GM23338 (cell line): Measurements from ENCODE around the gene SPATA4. TPM values are rescaled to one million over a fixed set of nuclear protein-coding genes. Genes with fewer than 3 reads are reported as not detected.

Experiments
- ATAC-seq: fragments of 200-7000 bp; cut with Tn5 transposase; 3 replicates; pipeline ENCODE4 v1.9.1; 2020
- DNase-seq: peaks from one replicate; pipeline ENCODE4 v3.0.0-alpha.2; 2015; ENCODE audit warnings: low spot score
- H2AFZ ChIP-seq: fragments of 200-600 bp; sonication (generic); 2 replicates; pipeline ENCODE4 v1.8.0; 2016; ENCODE audit warnings: antibody characterized with exemption, mild to moderate bottlenecking, moderate library complexity
- H3F3A ChIP-seq: fragments of 200-600 bp; sonication (generic); replicated peaks from 2 replicates; pipeline ENCODE4 v1.8.0; 2017; ENCODE audit warnings: antibody characterized with exemption, mixed run types, low read depth
- H3K27ac ChIP-seq: fragments of 200-600 bp; sonication (generic); 2 replicates; pipeline ENCODE4 v1.6.1; 2016; ENCODE audit warnings: low read depth
- H3K27me3 ChIP-seq: fragments of 200-600 bp; sonication (generic); 2 replicates; pipeline ENCODE4 v1.8.0; 2016; ENCODE audit warnings: mild to moderate bottlenecking, mixed run types, moderate library complexity; ENCODE audit not compliant: insufficient read depth
- H3K36me3 ChIP-seq: fragments of 200-600 bp; sonication (generic); 2 replicates; pipeline ENCODE4 v1.8.0; 2016; ENCODE audit warnings: mild to moderate bottlenecking; ENCODE audit not compliant: insufficient read depth
- H3K4me1 ChIP-seq: fragments of 200-600 bp; sonication (generic); 2 replicates; pipeline ENCODE4 v1.8.0; 2016; ENCODE audit warnings: mild to moderate bottlenecking, moderate library complexity; ENCODE audit not compliant: insufficient read depth
- H3K4me2 ChIP-seq: fragments of 200-600 bp; sonication (generic); 2 replicates; pipeline ENCODE4 v1.7.1; 2017; ENCODE audit warnings: mixed run types
- H3K4me3 ChIP-seq: fragments of 200-600 bp; sonication (generic); 2 replicates; pipeline ENCODE4 v1.6.1; 2016; ENCODE audit warnings: mixed run types
- H3K79me2 ChIP-seq: fragments of 200-600 bp; sonication (generic); replicated peaks from 2 replicates; pipeline ENCODE4 v1.8.0; 2017; ENCODE audit warnings: mild to moderate bottlenecking; ENCODE audit not compliant: insufficient read depth
- H3K9me2 ChIP-seq: fragments of 200-600 bp; sonication (generic); 2 replicates; pipeline ENCODE4 v1.8.0; 2017; ENCODE audit not compliant: insufficient read depth
- H4K20me1 ChIP-seq: fragments of 200-600 bp; sonication (generic); replicated peaks from 2 replicates; pipeline ENCODE4 v1.8.0; 2017; ENCODE audit warnings: mild to moderate bottlenecking; ENCODE audit not compliant: insufficient read depth
- H3K27ac Mint-ChIP-seq: 2 replicates; pipeline ENCODE4 v1.8.0; 2020; ENCODE audit warnings: inconsistent platforms, mild to moderate bottlenecking, moderate library complexity, mixed read lengths
- H3K27me3 Mint-ChIP-seq: 3 replicates; pipeline ENCODE4 v1.8.0; 2022; ENCODE audit warnings: low read depth, mild to moderate bottlenecking, moderate library complexity, mixed read lengths, inconsistent platforms; ENCODE audit not compliant: insufficient read depth, poor library complexity
- H3K36me3 Mint-ChIP-seq: 3 replicates; pipeline ENCODE4 v1.8.0; 2021; ENCODE audit warnings: low read depth, mild to moderate bottlenecking, inconsistent platforms, moderate library complexity, mixed read lengths
- H3K4me1 Mint-ChIP-seq: 3 replicates; pipeline ENCODE4 v1.8.0; 2020; ENCODE audit warnings: mild to moderate bottlenecking, inconsistent platforms, mixed read lengths
- H3K4me3 Mint-ChIP-seq: 3 replicates; pipeline ENCODE4 v1.8.0; 2021; ENCODE audit warnings: moderate library complexity, mild to moderate bottlenecking, inconsistent platforms, mixed read lengths
- H3K9me3 Mint-ChIP-seq: 3 replicates; pipeline ENCODE4 v1.8.0; 2020; ENCODE audit warnings: moderate library complexity, mild to moderate bottlenecking, inconsistent platforms, mixed read lengths
- CREB1 ChIP-seq: fragments of 250-450 bp; sonication (Bioruptor Pico); IDR thresholded peaks from 2 replicates; pipeline ENCODE4 v1.5.0; 2020; ENCODE audit warnings: low read depth, mild to moderate bottlenecking, moderate library complexity
- JUNB ChIP-seq: IDR thresholded peaks from one replicate; pipeline ENCODE4 v1.6.1; 2016; ENCODE audit warnings: antibody characterized with exemption; ENCODE audit not compliant: unreplicated experiment
- NANOG ChIP-seq: IDR thresholded peaks from 2 replicates; pipeline ENCODE4 v1.6.1; 2016; ENCODE audit warnings: antibody characterized with exemption, borderline replicate concordance
- REST ChIP-seq: IDR thresholded peaks from one replicate; pipeline ENCODE4 v1.6.1; 2018; ENCODE audit warnings: antibody characterized with exemption; ENCODE audit not compliant: unreplicated experiment
- STAT1 ChIP-seq: IDR thresholded peaks from one replicate; pipeline ENCODE4 v1.6.1; 2016; ENCODE audit warnings: antibody characterized with exemption; ENCODE audit not compliant: unreplicated experiment
- ZNF462 ChIP-seq: fragments of 250-450 bp; sonication (Bioruptor Pico); IDR thresholded peaks from 2 replicates; pipeline ENCODE4 v1.5.0; 2020; ENCODE audit warnings: mild to moderate bottlenecking, moderate library complexity
- polyA plus RNA-seq: library from polyadenylated mRNA; unstranded; fragments of >200 nt; fragmentation: Nextera tagmentation; extraction: Ambion mirVana; gene quantifications from 2 replicates; pipeline ENCODE4 v1.2.1, GENCODE V29; 2016
- total RNA-seq: library from RNA; depleted of rRNA; stranded (reverse); fragments of >200 nt; shearing (Covaris generic); gene quantifications from 2 replicates; pipeline ENCODE4 v1.2.3, GENCODE V29; 2014

SPATA4 gene
- total and polyA plus RNA-seq, 2 experiments from 2014 or later = not detected

GRCh38 chr4:176242764-176243347, 47.5 kb upstream of the SPATA4 start (continued):
- TF ChIP-seq ZNF462 = no peak
- TF ChIP-seq STAT1 = no peak
- TF ChIP-seq REST = no peak
- TF ChIP-seq NANOG = no peak

GRCh38 chr4:176241703-176242102, 46.3 kb upstream of the SPATA4 start:
- Histone ChIP-seq H3K36me3 (no peaks in the 10 kb centered on the region), H3K27me3 (no peaks in the 10 kb centered on the region), H2AFZ (no peak overlapping the region), H3K4me3 (no peak overlapping the region), H3K4me1 (0 out of 2 replicates have a peak, but pooled peaks cover 3% of the 10 kb centered on the region), H3K27ac (no peak overlapping the region), H3K9me2 (no peaks in the 10 kb centered on the region), H4K20me1 (no peaks in the 10 kb centered on the region), H3K4me2 (no peak overlapping the region), H3K79me2 (no peaks in the 10 kb centered on the region), H3F3A (no peaks in the 10 kb centered on the region)
- peaks cover 6% of the 10 kb centered on the region; the same call in 2 of the 3 replicates for H3K4me1 Mint-ChIP-seq
- H3K36me3 Mint-ChIP-seq = no peaks in the 10 kb centered on the region
- ATAC-seq = no peak
- no peak overlapping the region for H3K4me3 Mint-ChIP-seq
- H3K27me3 Mint-ChIP-seq = peaks cover 2% of the 10 kb centered on the region
- no peak for DNase-seq
- H3K9me3 Mint-ChIP-seq = no peaks in the 10 kb centered on the region
- no peak overlapping the region for H3K27ac Mint-ChIP-seq
- TF ChIP-seq JUNB = no peak
- no peak for TF ChIP-seq ZNF462
- no peak for TF ChIP-seq STAT1
- no peak for TF ChIP-seq CREB1
